DND-41 (cell line): ENCODE measurements around the gene MACF1.
"Not testable (repeated sequence)": the region's sequence is repeated elsewhere in the genome, so short reads cannot be mapped to it uniquely, and the experiment has no call there.

Source experiments
- ATAC-seq: fragments of 200-7000 bp; cut with Tn5 transposase; 3 replicates; pipeline ENCODE4 v1.9.1; 2021; ENCODE audit warnings: low read depth; ENCODE audit not compliant: insufficient read depth
- DNase-seq: peaks from one replicate; pipeline ENCODE4 v3.0.0-alpha.2; 2020
- H2AFZ ChIP-seq: 2 replicates; pipeline ENCODE4 v1.6.0; 2012; ENCODE audit warnings: low read depth, low read length
- H3K27ac ChIP-seq: 2 replicates; pipeline ENCODE4 v1.5.1; 2012; ENCODE audit warnings: low read length, inconsistent platforms
- H3K27me3 ChIP-seq: fragments of 200-600 bp; sonication (generic); 2 replicates; pipeline ENCODE4 v1.6.0; 2012; ENCODE audit warnings: low read length, mild to moderate bottlenecking, inconsistent platforms; ENCODE audit not compliant: insufficient read depth, poor library complexity
- H3K36me3 ChIP-seq: 2 replicates; pipeline ENCODE4 v1.5.1; 2012; ENCODE audit warnings: low read length, inconsistent platforms; ENCODE audit not compliant: insufficient read depth
- H3K4me1 ChIP-seq: 2 replicates; pipeline ENCODE4 v1.5.1; 2012; ENCODE audit warnings: mild to moderate bottlenecking, low read length; ENCODE audit not compliant: insufficient read depth
- H3K4me2 ChIP-seq: 2 replicates; pipeline ENCODE4 v1.6.0; 2012; ENCODE audit warnings: mild to moderate bottlenecking, moderate library complexity, low read length, inconsistent platforms; ENCODE audit not compliant: insufficient read depth
- H3K4me3 ChIP-seq, 2 experiments: fragments of 200-600 bp in 1 of 2; shearing (Covaris generic) in 1 of 2; 2 replicates each; pipeline ENCODE4 v1.5.1; 2012 to 2016; ENCODE audit warnings: inconsistent platforms in 2 of 2, low read length in 2 of 2, mild to moderate bottlenecking in 2 of 2, low read depth in 1 of 2, moderate library complexity in 1 of 2
- H3K79me2 ChIP-seq: 2 replicates; pipeline ENCODE4 v1.6.0; 2012; ENCODE audit warnings: low read length, inconsistent platforms; ENCODE audit not compliant: insufficient read depth
- H3K9ac ChIP-seq: 2 replicates; pipeline ENCODE4 v1.6.0; 2012; ENCODE audit warnings: low read depth, mild to moderate bottlenecking, inconsistent platforms, low read length, moderate library complexity
- H3K9me3 ChIP-seq: 2 replicates; pipeline ENCODE4 v1.5.1; 2012; ENCODE audit warnings: low read length, moderate library complexity, mild to moderate bottlenecking, inconsistent platforms; ENCODE audit not compliant: insufficient read depth, severe bottlenecking
- H4K20me1 ChIP-seq: 2 replicates; pipeline ENCODE4 v1.6.0; 2012; ENCODE audit warnings: low read length; ENCODE audit not compliant: insufficient read depth
- EZH2 ChIP-seq: IDR thresholded peaks from 3 replicates; pipeline ENCODE4 v1.6.1; 2012; ENCODE audit warnings: borderline replicate concordance, low read depth, mild to moderate bottlenecking, moderate library complexity, low read length, inconsistent platforms; ENCODE audit not compliant: severe bottlenecking
- TF ChIP-seq, protein P1 (sequence below): IDR thresholded peaks from 2 replicates; pipeline ENCODE4 v1.5.1; 2012; ENCODE audit warnings: borderline replicate concordance, low read length, moderate library complexity, mild to moderate bottlenecking; ENCODE audit not compliant: poor library complexity, severe bottlenecking; ENCODE audit errors: extremely low read depth

MACF1 gene

DNA sequence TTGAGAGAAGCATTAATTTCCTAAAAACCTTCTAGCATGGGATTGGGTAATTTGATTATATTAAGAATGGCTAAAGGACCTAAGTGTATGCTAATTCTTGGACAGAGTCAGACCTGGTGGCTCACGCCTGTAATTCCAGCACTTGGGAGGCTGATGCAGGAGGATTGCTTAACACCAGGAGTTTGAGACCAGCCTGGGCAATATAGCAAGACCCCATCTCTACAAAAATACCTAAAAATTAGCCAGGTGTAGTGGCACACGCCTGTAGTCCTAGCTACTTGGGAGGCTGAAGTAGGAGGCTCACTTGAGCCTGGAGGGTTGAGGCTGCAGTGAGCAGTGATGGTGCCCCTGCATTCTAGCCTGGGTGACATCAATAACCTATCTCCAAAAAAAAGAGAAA, 241.1 kb downstream of the MACF1 start:
- DNase-seq (no peak), ATAC-seq (no peak)
- Histone ChIP-seq H3K79me2 (no peaks in the 10 kb centered on the region), H4K20me1 (no peaks in the 10 kb centered on the region), H3K4me2 (no peak overlapping the region), H3K9ac (no peak overlapping the region), H3K4me3 (no peak overlapping the region), H3K36me3 (peaks cover 92% of the 10 kb centered on the region), H3K27me3 (no peaks in the 10 kb centered on the region), H3K9me3 (no peaks in the 10 kb centered on the region), H3K4me1 (no peaks in the 10 kb centered on the region), H3K27ac (no peak overlapping the region), H2AFZ (no peak overlapping the region)
- no peak for TF ChIP-seq EZH2
- TF ChIP-seq, protein P1, sequence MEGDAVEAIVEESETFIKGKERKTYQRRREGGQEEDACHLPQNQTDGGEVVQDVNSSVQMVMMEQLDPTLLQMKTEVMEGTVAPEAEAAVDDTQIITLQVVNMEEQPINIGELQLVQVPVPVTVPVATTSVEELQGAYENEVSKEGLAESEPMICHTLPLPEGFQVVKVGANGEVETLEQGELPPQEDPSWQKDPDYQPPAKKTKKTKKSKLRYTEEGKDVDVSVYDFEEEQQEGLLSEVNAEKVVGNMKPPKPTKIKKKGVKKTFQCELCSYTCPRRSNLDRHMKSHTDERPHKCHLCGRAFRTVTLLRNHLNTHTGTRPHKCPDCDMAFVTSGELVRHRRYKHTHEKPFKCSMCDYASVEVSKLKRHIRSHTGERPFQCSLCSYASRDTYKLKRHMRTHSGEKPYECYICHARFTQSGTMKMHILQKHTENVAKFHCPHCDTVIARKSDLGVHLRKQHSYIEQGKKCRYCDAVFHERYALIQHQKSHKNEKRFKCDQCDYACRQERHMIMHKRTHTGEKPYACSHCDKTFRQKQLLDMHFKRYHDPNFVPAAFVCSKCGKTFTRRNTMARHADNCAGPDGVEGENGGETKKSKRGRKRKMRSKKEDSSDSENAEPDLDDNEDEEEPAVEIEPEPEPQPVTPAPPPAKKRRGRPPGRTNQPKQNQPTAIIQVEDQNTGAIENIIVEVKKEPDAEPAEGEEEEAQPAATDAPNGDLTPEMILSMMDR: no peak

DNA sequence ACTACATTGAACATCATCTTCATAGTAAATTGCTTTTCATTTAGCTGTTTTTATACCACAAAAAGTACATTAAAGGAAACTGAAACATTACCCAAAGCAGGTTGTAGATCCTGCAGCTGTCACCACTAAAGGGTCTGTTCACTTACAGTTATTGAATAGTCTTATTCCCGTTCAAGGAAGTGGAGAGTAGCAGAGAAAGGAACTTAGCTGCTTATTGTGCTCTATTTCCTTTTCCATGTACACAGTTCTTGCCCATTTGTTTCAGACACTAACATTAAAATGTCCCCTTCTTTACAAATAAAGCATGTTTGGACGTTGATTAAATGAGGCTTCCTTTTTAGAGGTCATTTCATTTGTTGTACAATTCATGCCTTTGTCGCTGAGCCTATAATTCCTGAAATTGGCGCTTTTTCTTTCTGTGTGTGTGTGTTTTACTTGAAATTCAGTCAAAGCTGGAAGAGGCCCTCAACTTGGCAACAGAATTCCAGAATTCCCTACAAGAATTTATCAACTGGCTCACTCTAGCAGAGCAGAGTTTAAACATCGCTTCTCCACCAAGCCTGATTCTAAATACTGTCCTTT, 242.6 kb downstream of the MACF1 start:
- no peak overlapping the region for H2AFZ ChIP-seq
- DNase-seq (no peak), ATAC-seq (no peak)
- TF ChIP-seq, protein P1: no peak
- no peak for TF ChIP-seq EZH2
- no peaks in the 10 kb centered on the region for H3K79me2 ChIP-seq
- peaks cover 90% of the 10 kb centered on the region for H3K36me3 ChIP-seq
- no peak overlapping the region for H3K9ac ChIP-seq
- no peaks in the 10 kb centered on the region for H3K4me1 ChIP-seq
- H3K9me3 ChIP-seq: no peaks in the 10 kb centered on the region
- H3K27ac ChIP-seq: no peak overlapping the region
- H3K27me3 ChIP-seq: no peaks in the 10 kb centered on the region
- H3K4me2 ChIP-seq: no peak overlapping the region
- no peak overlapping the region for H3K4me3 ChIP-seq
- H4K20me1 ChIP-seq: peaks cover 2% of the 10 kb centered on the region; the same call in 1 of the 2 replicates

DNA sequence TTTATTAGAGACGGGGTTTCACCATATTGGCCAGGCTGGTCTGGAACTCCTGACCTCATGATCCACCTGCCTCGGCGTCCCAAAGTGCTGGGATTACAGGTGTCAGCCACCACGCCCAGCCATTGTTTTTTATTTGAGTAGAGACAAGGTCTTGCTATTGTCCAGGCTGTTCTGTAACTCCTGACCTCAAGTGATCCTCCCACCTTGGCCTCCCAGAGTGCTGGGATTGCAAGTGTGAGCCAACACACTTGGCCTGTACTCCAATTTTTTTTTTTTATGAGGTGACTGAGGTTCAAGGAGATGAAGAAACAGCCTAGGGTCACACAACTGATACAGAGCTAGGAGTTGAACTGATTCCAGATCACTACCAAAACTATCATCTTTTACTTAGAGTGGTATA, 245.5 kb downstream of the MACF1 start:
- H3K79me2 ChIP-seq, H4K20me1 ChIP-seq, H3K4me2 ChIP-seq, H2AFZ ChIP-seq, H3K4me1 ChIP-seq, ATAC-seq, H3K9me3 ChIP-seq, H3K27ac ChIP-seq, H3K4me3 ChIP-seq, H3K27me3 ChIP-seq, DNase-seq, H3K9ac ChIP-seq: not testable (repeated sequence)
- peaks cover 93% of the 10 kb centered on the region for H3K36me3 ChIP-seq

DNA sequence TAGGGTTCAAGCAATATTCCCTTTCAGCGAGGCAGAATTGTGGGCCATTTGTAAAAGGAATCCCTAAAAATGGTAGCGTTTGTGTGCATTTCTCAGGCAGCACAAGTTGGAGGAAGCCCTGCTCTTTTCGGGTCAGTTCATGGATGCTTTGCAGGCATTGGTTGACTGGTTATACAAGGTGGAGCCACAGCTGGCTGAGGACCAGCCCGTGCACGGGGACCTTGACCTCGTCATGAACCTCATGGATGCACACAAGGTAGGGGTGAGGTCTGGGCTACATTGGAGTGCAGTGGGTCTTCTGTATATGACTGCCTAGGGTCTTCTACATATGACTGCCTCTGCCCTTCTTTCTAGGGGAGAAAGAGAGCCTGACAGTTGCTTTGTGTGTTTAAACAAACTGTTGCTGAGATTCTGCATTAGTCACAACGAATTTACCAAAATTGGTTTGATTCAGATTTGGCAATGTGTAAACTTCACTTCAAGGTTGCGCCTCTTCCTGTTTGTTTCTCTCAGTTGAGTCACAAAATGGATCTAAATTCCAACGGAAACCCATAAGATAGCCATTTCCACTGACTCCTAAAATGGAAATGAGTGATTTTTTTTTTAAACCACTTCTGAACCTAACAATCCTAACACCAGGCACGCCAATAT, 246.6 kb downstream of the MACF1 start:
- Histone ChIP-seq H3K9ac (no peak overlapping the region), H3K4me1 (no peaks in the 10 kb centered on the region), H3K27me3 (no peaks in the 10 kb centered on the region), H3K36me3 (peaks cover 93% of the 10 kb centered on the region), H3K79me2 (no peaks in the 10 kb centered on the region), H3K4me3 (no peak overlapping the region), H2AFZ (no peak overlapping the region), H3K4me2 (no peak overlapping the region), H3K27ac (no peak overlapping the region), H3K9me3 (no peaks in the 10 kb centered on the region), H4K20me1 (peaks cover 2% of the 10 kb centered on the region; the same call in 1 of the 2 replicates)
- DNase-seq (no peak), ATAC-seq (no peak)
- no peak for TF ChIP-seq EZH2
- TF ChIP-seq, protein P1: no peak
